Hair follicular keratinocyte (primary cell): ENCODE measurements around the gene KRTAP29-1. TPM values are rescaled to one million over a fixed set of nuclear protein-coding genes. Genes with fewer than 3 reads are reported as not detected.

ENCODE experiments used
- total RNA-seq: library from RNA; depleted of rRNA; stranded (reverse); fragments of >200 nt; gene quantifications from 2 replicates; pipeline ENCODE4 v1.2.3, GENCODE V29; 2015

The KRTAP29-1 gene
- total RNA-seq, result not detected in 2 replicates

GRCh38 chr17:41301916-41302901 lies at the start of gene KRTAP29-1:
Gene KRTAP29-1, minus strand, starts transcription at chr17:41302851. Its CDS starts 0 bp downstream, at chr17:41302851.

GRCh38 chr17:41350381-41350878 lies 47.8 kb upstream of the KRTAP29-1 start, which contains the start of gene KRT33A:
Gene KRT33A, minus strand, starts transcription at chr17:41350828. Its CDS starts 61 bp downstream, at chr17:41350767.

GRCh38 chr17:41315204-41315794 lies 12.6 kb upstream of the KRTAP29-1 start, which contains the start of gene KRTAP17-1:
Gene KRTAP17-1, minus strand, starts transcription at chr17:41315710. Its CDS starts 60 bp downstream, at chr17:41315650.

GRCh38 chr17:41308918-41309359 lies 6.3 kb upstream of the KRTAP29-1 start, which contains the start of gene KRTAP16-1:
Gene KRTAP16-1, minus strand, starts transcription at chr17:41309309. Its CDS starts 56 bp downstream, at chr17:41309253.

GRCh38 chr17:41275648-41276190 lies 26.9 kb downstream of the KRTAP29-1 start, which contains the start of gene KRTAP9-7:
Gene KRTAP9-7, plus strand, starts transcription at chr17:41275698. Its CDS starts 0 bp downstream, at chr17:41275698.

GRCh38 chr17:41265078-41265477 lies 37.6 kb downstream of the KRTAP29-1 start, which contains the start of gene KRTAP9-6:
Gene KRTAP9-6, plus strand, starts transcription at chr17:41265378. Its CDS starts 0 bp downstream, at chr17:41265378.

GRCh38 chr17:41255381-41256290 lies 47.0 kb downstream of the KRTAP29-1 start, which contains the start of gene KRTAP9-9:
Gene KRTAP9-9, plus strand, starts transcription at chr17:41255384.

Other genes starting within 250 kb of the KRTAP29-1 start
- gene KRTAP2-2, start 247.6 kb downstream of the KRTAP29-1 start, total RNA-seq, result not detected in 2 replicates
- 0.15 and 0.62 TPM in 2 replicates for gene KRTAP2-3, start 242.7 kb downstream of the KRTAP29-1 start, total RNA-seq
- not detected in 2 replicates for gene KRTAP2-4, start 237.0 kb downstream of the KRTAP29-1 start, total RNA-seq
- not detected in 2 replicates for gene KRTAP4-7, start 218.7 kb downstream of the KRTAP29-1 start, total RNA-seq
- gene KRTAP4-8, start 204.7 kb downstream of the KRTAP29-1 start, total RNA-seq, result not detected in 2 replicates
- gene KRTAP4-16, start 200.6 kb downstream of the KRTAP29-1 start, total RNA-seq, result not detected in 2 replicates
- gene KRTAP4-9, start 197.5 kb downstream of the KRTAP29-1 start, total RNA-seq, result not detected in 2 replicates
- gene KRTAP4-11, start 184.5 kb downstream of the KRTAP29-1 start, total RNA-seq, result not detected in 2 replicates
- not detected in 2 replicates for gene KRTAP4-12, start 178.7 kb downstream of the KRTAP29-1 start, total RNA-seq
- not detected in 2 replicates for gene KRTAP4-6, start 162.3 kb downstream of the KRTAP29-1 start, total RNA-seq
- not detected in 2 replicates for gene KRTAP4-5, start 153.0 kb downstream of the KRTAP29-1 start, total RNA-seq
- gene KRTAP4-4, start 142.1 kb downstream of the KRTAP29-1 start, total RNA-seq, result not detected in 2 replicates
- not detected in 2 replicates for gene KRTAP4-3, start 134.6 kb downstream of the KRTAP29-1 start, total RNA-seq
- not detected in 2 replicates for gene KRTAP4-2, start 124.6 kb downstream of the KRTAP29-1 start, total RNA-seq
- not detected in 2 replicates for gene KRTAP4-1, start 117.9 kb downstream of the KRTAP29-1 start, total RNA-seq
- gene KRTAP9-1, start 113.0 kb downstream of the KRTAP29-1 start, total RNA-seq, result not detected in 2 replicates
- gene KRTAP9-2, start 76.2 kb downstream of the KRTAP29-1 start, total RNA-seq, result not detected in 2 replicates
- gene KRTAP9-3, start 70.4 kb downstream of the KRTAP29-1 start, total RNA-seq, result not detected in 2 replicates
- gene KRTAP9-8, start 64.9 kb downstream of the KRTAP29-1 start, total RNA-seq, result not detected in 2 replicates
- gene KRTAP9-4, start 53.2 kb downstream of the KRTAP29-1 start, total RNA-seq, result not detected in 2 replicates
- not detected in 2 replicates for gene KRTAP9-9, start 47.5 kb downstream of the KRTAP29-1 start, total RNA-seq
- gene KRTAP9-6, start 37.5 kb downstream of the KRTAP29-1 start, total RNA-seq, result not detected in 2 replicates
- gene KRTAP9-7, start 27.2 kb downstream of the KRTAP29-1 start, total RNA-seq, result not detected in 2 replicates
- gene KRTAP16-1, start 6.5 kb upstream of the KRTAP29-1 start, total RNA-seq, result not detected in 2 replicates
- not detected in 2 replicates for gene KRTAP17-1, start 12.9 kb upstream of the KRTAP29-1 start, total RNA-seq
- gene KRT33A, start 48.0 kb upstream of the KRTAP29-1 start, total RNA-seq, result not detected in 2 replicates
- 0.47 TPM in 1 of 2 replicates, not detected in the other for gene KRT33B, start 67.0 kb upstream of the KRTAP29-1 start, total RNA-seq
- 3.3 and 6.6 TPM in 2 replicates for gene KRT34, start 79.5 kb upstream of the KRTAP29-1 start, total RNA-seq
- gene KRT31, start 94.8 kb upstream of the KRTAP29-1 start, total RNA-seq, result 0.23 TPM in 1 of 2 replicates, not detected in the other
- gene KRT37, start 121.7 kb upstream of the KRTAP29-1 start, total RNA-seq, result not detected in 2 replicates
- gene KRT38, start 138.1 kb upstream of the KRTAP29-1 start, total RNA-seq, result not detected in 2 replicates
- 0.30 TPM in 1 of 2 replicates, not detected in the other for gene KRT32, start 164.5 kb upstream of the KRTAP29-1 start, total RNA-seq
- not detected in 2 replicates for gene KRT35, start 178.3 kb upstream of the KRTAP29-1 start, total RNA-seq
- gene KRT36, start 187.1 kb upstream of the KRTAP29-1 start, total RNA-seq, result not detected in 2 replicates
- gene KRT13, start 202.8 kb upstream of the KRTAP29-1 start, total RNA-seq, result not detected in 2 replicates
- 23.0 and 62.9 TPM in 2 replicates for gene KRT15, start 216.0 kb upstream of the KRTAP29-1 start, total RNA-seq
- gene KRT19, start 225.5 kb upstream of the KRTAP29-1 start, total RNA-seq, result 9.8 and 30.4 TPM in 2 replicates